Measurements from ENCODE around the gene PRDM16.

Gene PRDM16

GRCh38 chr1:3069491-3070308, 697 bp downstream of the PRDM16 start:
- DNase-seq (ENCODE audit: low spot score): no peak

GRCh38 chr1:3070309-3070643, 1.3 kb downstream of the PRDM16 start:
- DNase-seq (ENCODE audit: low spot score): no peak

GRCh38 chr1:3070644-3071564, 1.9 kb downstream of the PRDM16 start:
- DNase-seq (ENCODE audit: low spot score): no peak

GRCh38 chr1:3071565-3072390, 2.8 kb downstream of the PRDM16 start:
- no peak for DNase-seq (ENCODE audit: low spot score)

- DNase-seq (ENCODE audit: low spot score): no peak
Measured at GRCh38 chr1:3072391-3073185, 3.6 kb downstream of the PRDM16 start.

GRCh38 chr1:3073186-3073488, 4.1 kb downstream of the PRDM16 start:
- DNase-seq (ENCODE audit: low spot score): no peak

- no peak for DNase-seq (ENCODE audit: low spot score)
Measured at GRCh38 chr1:3073489-3074296, 4.7 kb downstream of the PRDM16 start.

GRCh38 chr1:3074297-3074741, 5.3 kb downstream of the PRDM16 start:
- no peak for DNase-seq (ENCODE audit: low spot score)

GRCh38 chr1:3074800-3075199, 5.8 kb downstream of the PRDM16 start:
- DNase-seq (ENCODE audit: low spot score): no peak

GRCh38 chr1:3075666-3076362, 6.8 kb downstream of the PRDM16 start:
- DNase-seq (ENCODE audit: low spot score): no peak

- no peak for DNase-seq (ENCODE audit: low spot score)
Measured at GRCh38 chr1:3076363-3076740, 7.3 kb downstream of the PRDM16 start.

- DNase-seq (ENCODE audit: low spot score): no peak
Measured at GRCh38 chr1:3077081-3077480, 8.1 kb downstream of the PRDM16 start.

GRCh38 chr1:3077561-3077960, 8.6 kb downstream of the PRDM16 start:
- DNase-seq (ENCODE audit: low spot score): no peak

GRCh38 chr1:3078430-3078861, 9.4 kb downstream of the PRDM16 start:
- DNase-seq (ENCODE audit: low spot score): no peak

- no peak for DNase-seq (ENCODE audit: low spot score)
Measured at GRCh38 chr1:3078871-3079270, 9.9 kb downstream of the PRDM16 start.

GRCh38 chr1:3079381-3080052, 10.5 kb downstream of the PRDM16 start:
- no peak for DNase-seq (ENCODE audit: low spot score)

- DNase-seq (ENCODE audit: low spot score): no peak
Measured at GRCh38 chr1:3080053-3080955, 11.3 kb downstream of the PRDM16 start.

GRCh38 chr1:3081171-3081683, 12.2 kb downstream of the PRDM16 start:
- DNase-seq (ENCODE audit: low spot score): no peak
